Measurements from ENCODE around the gene MPG. TPM values are rescaled to one million over a fixed set of nuclear protein-coding genes. Genes with fewer than 3 reads are reported as not detected.

The MPG gene
- total RNA-seq, 3 donors from 2014 or later (not counting 1 experiment from before 2014, with no cell fraction given): 29.9 to 34.3 (median 31.5) TPM

- H3K27me3 Mint-ChIP-seq (ENCODE audit: low read depth in 2 of 2): no peaks in the 10 kb centered on the region
- H3K27ac Mint-ChIP-seq: peak overlapping the region in 1 of 2 donors; percentile 24
- ATAC-seq (no peak), DNase-seq (no peak)
- intact Hi-C loops (cut with micrococcal nuclease): no loop called here
- H3K36me3 Mint-ChIP-seq: no peaks in the 10 kb centered on the region
- Histone ChIP-seq H3K4me1 (ENCODE audit: control insufficient read depth, insufficient read depth, low read length) (peaks cover 51% of the 10 kb centered on the region), H3K36me3 (ENCODE audit: control insufficient read depth, insufficient read depth, low read length) (no peaks in the 10 kb centered on the region), H3K4me3 (ENCODE audit: low read length) (peak overlapping the region; percentile 41), H3K27ac (ENCODE audit: low read length) (peak overlapping the region; percentile 65), H3K27me3 (ENCODE audit: control insufficient read depth, insufficient read depth, low read length) (no peaks in the 10 kb centered on the region), H3K9me3 (ENCODE audit: control insufficient read depth, insufficient read depth, low read length) (no peaks in the 10 kb centered on the region)
- peaks cover 9 to 36% of the 10 kb centered on the region in 2 donors for H3K4me1 Mint-ChIP-seq
- TF ChIP-seq CTCF (IDR thresholded peaks at IDR 0.05): no peak
- H3K4me3 Mint-ChIP-seq: no peak overlapping the region
- H3K9me3 Mint-ChIP-seq: no peaks in the 10 kb centered on the region
- 37% methylated on average over 6 of the region's 6 CpGs for WGBS (ENCODE audit: insufficient coverage)
These were observed 43.4 kb upstream of the MPG start for GRCh38 chr16:34648-34987.

GRCh38 chr16:35011-35677 is 42.9 kb upstream of the MPG start:
- H3K27me3 Mint-ChIP-seq (ENCODE audit: low read depth in 2 of 2): no peaks in the 10 kb centered on the region
- Histone ChIP-seq H3K27ac (ENCODE audit: low read length) (peak overlapping the region; percentile 65), H3K9me3 (ENCODE audit: control insufficient read depth, insufficient read depth, low read length) (no peaks in the 10 kb centered on the region), H3K4me3 (ENCODE audit: low read length) (peak overlapping the region; percentile 41), H3K27me3 (ENCODE audit: control insufficient read depth, insufficient read depth, low read length) (no peaks in the 10 kb centered on the region), H3K36me3 (ENCODE audit: control insufficient read depth, insufficient read depth, low read length) (no peaks in the 10 kb centered on the region), H3K4me1 (ENCODE audit: control insufficient read depth, insufficient read depth, low read length) (peaks cover 52% of the 10 kb centered on the region)
- DNase-seq (no peak), ATAC-seq (peak in 2 of 3 donors; percentile 22 to 58)
- intact Hi-C loops (cut with micrococcal nuclease): no loop called here
- no peak overlapping the region for H3K4me3 Mint-ChIP-seq
- TF ChIP-seq CTCF (IDR thresholded peaks at IDR 0.05): no peak
- H3K4me1 Mint-ChIP-seq: peaks cover 9 to 36% of the 10 kb centered on the region in 2 donors
- H3K36me3 Mint-ChIP-seq: no peaks in the 10 kb centered on the region
- no peaks in the 10 kb centered on the region for H3K9me3 Mint-ChIP-seq
- peak overlapping the region in 1 of 2 donors; percentile 24 for H3K27ac Mint-ChIP-seq
- 66% methylated on average over 17 of the region's 17 CpGs for WGBS (ENCODE audit: insufficient coverage)

GRCh38 chr16:35678-36305 is 42.2 kb upstream of the MPG start:
- 92% methylated on average over 10 of the region's 11 CpGs for WGBS (ENCODE audit: insufficient coverage)
- peak overlapping the region; percentile 65 for H3K27ac ChIP-seq (ENCODE audit: low read length)

More at GRCh38 chr16:35678-36305, 42.2 kb upstream of the MPG start:
- no peaks in the 10 kb centered on the region for H3K9me3 ChIP-seq (ENCODE audit: control insufficient read depth, insufficient read depth, low read length)
- no peak overlapping the region for H3K4me3 ChIP-seq (ENCODE audit: low read length)
- TF ChIP-seq CTCF (IDR thresholded peaks at IDR 0.05): no peak
- ATAC-seq: no peak
- H3K36me3 ChIP-seq (ENCODE audit: control insufficient read depth, insufficient read depth, low read length): no peaks in the 10 kb centered on the region
- H3K36me3 Mint-ChIP-seq: no peaks in the 10 kb centered on the region
- no peaks in the 10 kb centered on the region for H3K27me3 Mint-ChIP-seq (ENCODE audit: low read depth in 2 of 2)
- intact Hi-C loops (cut with micrococcal nuclease): no loop called here
- H3K4me1 ChIP-seq (ENCODE audit: control insufficient read depth, insufficient read depth, low read length): peaks cover 52% of the 10 kb centered on the region
- H3K9me3 Mint-ChIP-seq: no peaks in the 10 kb centered on the region
- H3K4me3 Mint-ChIP-seq: no peak overlapping the region
- H3K27ac Mint-ChIP-seq: no peak overlapping the region
- peaks cover 9 to 36% of the 10 kb centered on the region in 2 donors for H3K4me1 Mint-ChIP-seq
- DNase-seq: no peak
- no peaks in the 10 kb centered on the region for H3K27me3 ChIP-seq (ENCODE audit: control insufficient read depth, insufficient read depth, low read length)
